Spleen (tissue), 7 donors: ENCODE measurements around the gene PLCB1.

Source experiments
- POLR2A ChIP-seq, 3 donors: fragments of 450-650 bp; IDR thresholded peaks; one replicate each; pipeline ENCODE4 v1.5.1; 2017; ENCODE audit warnings: antibody characterized with exemption in 3 of 3, mild to moderate bottlenecking in 1 of 3
- TF ChIP-seq, protein P1 (sequence below), 11 experiments: fragments of 200-600 bp in 7 of 11; fragments of 450-650 bp in 4 of 11; sonication (generic) in 4 of 11; IDR thresholded peaks in 8 of 11; conservative IDR thresholded peaks in 3 of 11; 1 replicate in 7 of 11; 2 replicates in 4 of 11; pipeline versions ENCODE4 v1.4.0 to v1.8.0; 2016 to 2021; ENCODE audit warnings: antibody characterized with exemption in 11 of 11, inconsistent platforms in 4 of 11, mild to moderate bottlenecking in 1 of 11
- donor health status: DM: no; HTN: no; CAD: no; lungs with moderate emphysema.
- donor health status: DM: no; HTN: no; CAD: no.
- donor health status: DM: no; HTN: no; CAD: no.

DNA sequence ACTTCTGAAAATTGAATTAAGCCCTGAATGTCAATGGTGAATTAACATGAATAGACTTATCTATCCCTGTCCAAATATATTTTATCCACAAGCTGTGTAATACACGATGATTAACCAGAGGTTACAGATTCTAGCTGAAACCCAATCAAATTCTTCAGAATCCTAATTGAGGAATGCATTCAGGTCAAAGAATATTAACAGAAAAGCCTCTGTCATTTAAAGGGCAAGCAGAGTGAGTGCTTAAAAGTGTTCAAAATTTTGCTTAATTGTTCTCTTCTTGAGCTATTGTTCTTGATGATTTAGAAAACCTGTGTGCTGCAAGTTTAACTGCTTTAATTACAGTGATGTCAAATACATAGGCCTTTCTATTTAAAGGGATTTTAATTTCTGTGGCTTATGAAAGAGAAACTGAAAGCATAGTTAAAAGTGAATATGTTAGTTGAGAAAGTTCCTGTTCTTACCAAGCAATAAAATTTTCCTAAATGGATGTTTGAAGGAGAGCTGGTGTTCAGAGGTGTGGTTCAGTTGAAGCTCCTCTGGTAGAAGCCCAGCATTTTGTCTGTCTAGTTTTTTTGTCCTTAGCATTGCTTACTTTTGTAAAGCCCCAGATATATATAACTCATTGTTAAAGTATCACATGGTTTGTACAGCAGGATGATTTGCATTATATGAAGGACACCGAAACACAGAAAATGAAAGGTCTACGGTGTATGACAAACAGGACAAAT, 470.5 kb downstream of the PLCB1 start:
- TF ChIP-seq, protein P1, sequence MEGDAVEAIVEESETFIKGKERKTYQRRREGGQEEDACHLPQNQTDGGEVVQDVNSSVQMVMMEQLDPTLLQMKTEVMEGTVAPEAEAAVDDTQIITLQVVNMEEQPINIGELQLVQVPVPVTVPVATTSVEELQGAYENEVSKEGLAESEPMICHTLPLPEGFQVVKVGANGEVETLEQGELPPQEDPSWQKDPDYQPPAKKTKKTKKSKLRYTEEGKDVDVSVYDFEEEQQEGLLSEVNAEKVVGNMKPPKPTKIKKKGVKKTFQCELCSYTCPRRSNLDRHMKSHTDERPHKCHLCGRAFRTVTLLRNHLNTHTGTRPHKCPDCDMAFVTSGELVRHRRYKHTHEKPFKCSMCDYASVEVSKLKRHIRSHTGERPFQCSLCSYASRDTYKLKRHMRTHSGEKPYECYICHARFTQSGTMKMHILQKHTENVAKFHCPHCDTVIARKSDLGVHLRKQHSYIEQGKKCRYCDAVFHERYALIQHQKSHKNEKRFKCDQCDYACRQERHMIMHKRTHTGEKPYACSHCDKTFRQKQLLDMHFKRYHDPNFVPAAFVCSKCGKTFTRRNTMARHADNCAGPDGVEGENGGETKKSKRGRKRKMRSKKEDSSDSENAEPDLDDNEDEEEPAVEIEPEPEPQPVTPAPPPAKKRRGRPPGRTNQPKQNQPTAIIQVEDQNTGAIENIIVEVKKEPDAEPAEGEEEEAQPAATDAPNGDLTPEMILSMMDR (IDR thresholded peaks at IDR 0.05 in 8 of 11, conservative IDR thresholded peaks at IDR 0.05 in 3 of 11): no peak
- TF ChIP-seq POLR2A (IDR thresholded peaks at IDR 0.05): no peak
